H1 (cell line): ENCODE data around the gene LPP. TPM values are rescaled to one million over a fixed set of nuclear protein-coding genes. Genes with fewer than 3 reads are reported as not detected.

ENCODE experiments used
- CTCF ChIA-PET: fragments of 300-600 bp; sonication (Branson Sonifier 250); formaldehyde crosslinking; loops from one replicate; lab custom pipeline; 2021; ENCODE audit not compliant: partially characterized antibody; lab: Charles Lee
- POLR2A ChIA-PET: fragments of 300-600 bp; sonication (Branson Sonifier 250); formaldehyde crosslinking; loops from one replicate; lab custom pipeline; 2021; ENCODE audit warnings: inconsistent platforms; ENCODE audit not compliant: partially characterized antibody; lab: Charles Lee
- DNase-seq, 2 experiments: peaks; one replicate each; pipeline versions ENCODE4 v3.0.0 to v3.0.0-alpha.2; 2010 to 2022; ENCODE audit warnings: low spot score in 2 of 2, low read depth in 1 of 2, mixed read lengths in 1 of 2
- FAIRE-seq: peaks from 2 replicates; lab custom pipeline; 2011; peaks lifted over from hg19 to GRCh38; lab: Jason Lieb, UNC
- H2AFZ ChIP-seq: 2 replicates; pipeline ENCODE4 v1.8.1; 2012; ENCODE audit warnings: low read length, inconsistent platforms
- H2AK5ac ChIP-seq: 2 replicates; pipeline ENCODE4 v1.6.1; 2013; ENCODE audit warnings: low read depth, low read length
- H2BK120ac ChIP-seq: replicated peaks from 2 replicates; pipeline ENCODE3; 2013; ENCODE audit warnings: low read depth, low read length, inconsistent platforms
- H2BK12ac ChIP-seq: 2 replicates; pipeline ENCODE4 v1.6.1; 2013; ENCODE audit warnings: low read depth, low read length
- H2BK15ac ChIP-seq: 2 replicates; pipeline ENCODE4 v1.6.1; 2013; ENCODE audit warnings: low read length
- H2BK20ac ChIP-seq: 2 replicates; pipeline ENCODE4 v1.6.1; 2013; ENCODE audit warnings: low read length
- H2BK5ac ChIP-seq: 2 replicates; pipeline ENCODE4 v1.6.1; 2013; ENCODE audit warnings: low read depth, low read length
- H3K14ac ChIP-seq: 2 replicates; pipeline ENCODE4 v1.6.1; 2013; ENCODE audit warnings: inconsistent platforms; ENCODE audit not compliant: insufficient read length
- H3K18ac ChIP-seq: 2 replicates; pipeline ENCODE4 v1.6.1; 2013; ENCODE audit warnings: low read length; ENCODE audit errors: extremely low read depth
- H3K23ac ChIP-seq: 2 replicates; pipeline ENCODE4 v1.6.1; 2013; ENCODE audit warnings: inconsistent platforms; ENCODE audit not compliant: insufficient read length
- H3K23me2 ChIP-seq: 2 replicates; pipeline ENCODE4 v1.6.1; 2013; ENCODE audit warnings: low read depth, low read length
- H3K27ac ChIP-seq: 2 replicates; pipeline ENCODE4 v1.6.1; 2011; ENCODE audit warnings: low read depth, low read length, inconsistent platforms
- H3K27me3 ChIP-seq, 4 experiments: replicated peaks in 1 of 4; 1 replicate in 1 of 4; 2 replicates in 3 of 4; pipeline versions ENCODE4 v1.6.1 to v1.8.1; 2011 to 2013; ENCODE audit warnings: low read length in 3 of 4, mild to moderate bottlenecking in 3 of 4, inconsistent platforms in 2 of 4, mixed read lengths in 2 of 4, moderate library complexity in 1 of 4; ENCODE audit not compliant: control insufficient read depth in 3 of 4, insufficient read depth in 3 of 4; ENCODE audit errors: extremely low read depth in 1 of 4
- H3K36me3 ChIP-seq, 4 experiments: 2 replicates each; pipeline versions ENCODE4 v1.6.1 to v1.8.1; 2011 to 2013; ENCODE audit warnings: mild to moderate bottlenecking in 4 of 4, low read length in 3 of 4, moderate library complexity in 2 of 4, control low read depth in 1 of 4, inconsistent platforms in 1 of 4; ENCODE audit not compliant: insufficient read depth in 4 of 4, control insufficient read depth in 2 of 4
- H3K4ac ChIP-seq: replicated peaks from 2 replicates; pipeline ENCODE3; 2013; ENCODE audit warnings: low read length, low read depth, mixed read lengths, inconsistent platforms; ENCODE audit not compliant: insufficient read length
- H3K4me1 ChIP-seq, 4 experiments: replicated peaks in 1 of 4; 1 replicate in 1 of 4; 2 replicates in 3 of 4; pipeline versions ENCODE4 v1.6.1 to v1.8.1; 2011 to 2013; ENCODE audit warnings: low read length in 3 of 4, inconsistent platforms in 2 of 4, mixed read lengths in 1 of 4; ENCODE audit not compliant: insufficient read depth in 4 of 4, control insufficient read depth in 3 of 4
- H3K4me2 ChIP-seq, 2 experiments: 2 replicates each; pipeline versions ENCODE4 v1.6.1 to v1.8.1; 2011 to 2013; ENCODE audit warnings: low read depth in 2 of 2, low read length in 2 of 2, control low read depth in 1 of 2, inconsistent platforms in 1 of 2, mild to moderate bottlenecking in 1 of 2; ENCODE audit not compliant: insufficient read depth in 1 of 2
- H3K4me3 ChIP-seq, 4 experiments: fragments of 200-600, 300-600 bp in 1 of 4; sonication (generic), shearing (Covaris generic), sonication (Bioruptor Twin) in 1 of 4; 2 replicates each; pipeline versions ENCODE4 v1.5.1 to v1.8.1; 2011 to 2016; ENCODE audit warnings: low read length in 4 of 4, low read depth in 3 of 4, control low read depth in 2 of 4, inconsistent platforms in 2 of 4, mild to moderate bottlenecking in 2 of 4, mixed read lengths in 1 of 4, moderate library complexity in 1 of 4; ENCODE audit not compliant: insufficient read depth in 2 of 4; ENCODE audit errors: extremely low read depth in 1 of 4
- H3K56ac ChIP-seq: replicated peaks from 2 replicates; pipeline ENCODE3; 2013; ENCODE audit warnings: low read depth, mild to moderate bottlenecking, mixed read lengths, low read length, inconsistent platforms; ENCODE audit not compliant: insufficient read length
- H3K79me1 ChIP-seq: 2 replicates; pipeline ENCODE4 v1.6.1; 2013; ENCODE audit warnings: low read depth, low read length, control low read depth
- H3K79me2 ChIP-seq, 2 experiments: 2 replicates each; pipeline versions ENCODE4 v1.6.1 to v1.8.1; 2012 to 2013; ENCODE audit warnings: low read length in 2 of 2, mild to moderate bottlenecking in 2 of 2, inconsistent platforms in 1 of 2; ENCODE audit not compliant: insufficient read depth in 2 of 2, control insufficient read depth in 1 of 2
- H3K9ac ChIP-seq, 4 experiments: replicated peaks in 1 of 4; 1 replicate in 1 of 4; 2 replicates in 3 of 4; pipeline versions ENCODE4 v1.6.1 to v1.8.1; 2011 to 2013; ENCODE audit warnings: low read depth in 3 of 4, low read length in 3 of 4, control low read depth in 2 of 4, mild to moderate bottlenecking in 2 of 4, moderate library complexity in 2 of 4, inconsistent platforms in 1 of 4; ENCODE audit errors: extremely low read depth in 1 of 4
- H3K9me3 ChIP-seq, 2 experiments: 2 replicates each; pipeline versions ENCODE4 v1.6.1 to v1.8.1; 2012 to 2013; ENCODE audit warnings: mild to moderate bottlenecking in 2 of 2, moderate library complexity in 2 of 2, control low read depth in 1 of 2, inconsistent platforms in 1 of 2, low read depth in 1 of 2, low read length in 1 of 2, mixed read lengths in 1 of 2; ENCODE audit not compliant: insufficient read depth in 2 of 2
- H4K20me1 ChIP-seq, 2 experiments: replicated peaks in 1 of 2; 2 replicates each; pipeline versions ENCODE3 to v1.8.1; 2011 to 2013; ENCODE audit warnings: inconsistent platforms in 2 of 2, low read length in 2 of 2, mild to moderate bottlenecking in 1 of 2; ENCODE audit not compliant: insufficient read depth in 2 of 2, control insufficient read depth in 1 of 2
- H4K5ac ChIP-seq: 2 replicates; pipeline ENCODE4 v1.6.1; 2013; ENCODE audit warnings: low read length, low read depth, mixed read lengths, inconsistent platforms; ENCODE audit not compliant: insufficient read length
- H4K8ac ChIP-seq: 2 replicates; pipeline ENCODE4 v1.8.0; 2013; ENCODE audit warnings: mild to moderate bottlenecking, moderate library complexity, low read length, inconsistent platforms; ENCODE audit not compliant: insufficient read depth; ENCODE audit errors: extremely low read depth
- H4K91ac ChIP-seq: replicated peaks from 2 replicates; pipeline ENCODE3; 2013; ENCODE audit warnings: low read length, mixed read lengths, inconsistent platforms; ENCODE audit not compliant: insufficient read length
- RNF2 ChIP-seq: fragments of 200-900, 300-1000 bp; sonication (generic); IDR thresholded peaks from 2 replicates; pipeline ENCODE4 v1.7.1; 2016; ENCODE audit warnings: borderline replicate concordance, low read depth, mild to moderate bottlenecking, antibody characterized with exemption, low read length; ENCODE audit not compliant: poor library complexity, severe bottlenecking; ENCODE audit errors: missing control alignments
- WGBS, 2 experiments: shearing (Covaris generic) in 1 of 2; methylation state at CpG; one replicate each; pipeline versions ENCODE4 v1.1.6 to v1.1.7; 2013 to 2015; ENCODE audit warnings: low lambda C conversion rate in 2 of 2, mixed read lengths in 2 of 2, inconsistent platforms in 1 of 2, low coverage in 1 of 2, missing lambda C conversion rate in 1 of 2; ENCODE audit not compliant: insufficient replicate concordance in 2 of 2, insufficient coverage in 1 of 2, insufficient read length in 1 of 2; ENCODE audit errors: extremely low coverage in 1 of 2, missing lambda C conversion rate in 1 of 2; 5-methylcytosine and 5-hydroxymethylcytosine counted together
- polyA plus RNA-seq, 7 experiments: library from polyadenylated mRNA; depleted of rRNA in 3 of 7; stranded (reverse) in 5 of 7; unstranded in 2 of 7; fragments of >200 nt in 5 of 7; fragments of 200-250 nt in 2 of 7; gene quantifications; 1 replicate in 5 of 7; 2 replicates in 1 of 7; 4 replicates in 1 of 7; pipeline versions ENCODE4 v1.2.1 to v1.2.3, GENCODE V29; 2011 to 2013; ENCODE audit warnings: missing spikeins in 2 of 7, mixed read lengths in 2 of 7
- total RNA-seq: library from RNA; stranded (reverse); fragmentation: NEBNext Ultra II Directional; extraction: Animal tissue kit (Norgen Biotek cat#: 25700); gene quantifications from 2 replicates; pipeline ENCODE4 v1.2.1, GENCODE V29; 2021

LPP gene
- total and polyA plus RNA-seq, 2 of the 8 experiments (the other 6 are each of a cell fraction or from before 2014, with no cell fraction given), result 10.0 to 53.3 TPM

GRCh38 chr3:188869628-188870027 is 715.7 kb downstream of the LPP start:
- no peak for FAIRE-seq

More at GRCh38 chr3:188869628-188870027, 715.7 kb downstream of the LPP start:
- H2BK20ac ChIP-seq, result no peak overlapping the region
- no peak overlapping the region for H2AK5ac ChIP-seq
- H2BK5ac ChIP-seq, result no peak overlapping the region
- H4K8ac ChIP-seq, result no peak overlapping the region
- H3K4me3 ChIP-seq, result no peak overlapping the region
- H3K56ac ChIP-seq, result no peak overlapping the region
- no peak overlapping the region for H3K4ac ChIP-seq
- no peaks in the 10 kb centered on the region for H4K20me1 ChIP-seq
- no peaks in the 10 kb centered on the region for H3K79me1 ChIP-seq
- H3K18ac ChIP-seq, result no peak overlapping the region
- H3K27me3 ChIP-seq, result no peaks in the 10 kb centered on the region
- H2AFZ ChIP-seq, result no peak overlapping the region
- TF ChIP-seq RNF2, result no peak
- H3K4me2 ChIP-seq, result no peak overlapping the region
- ChIA-PET CTCF (no interaction called here), POLR2A (no interaction called here)
- H3K14ac ChIP-seq, result no peak overlapping the region
- H3K36me3 ChIP-seq, result no peaks in the 10 kb centered on the region
- H2BK15ac ChIP-seq, result no peak overlapping the region
- H3K9me3 ChIP-seq, result no peaks in the 10 kb centered on the region
- H3K23ac ChIP-seq, result no peak overlapping the region
- H2BK120ac ChIP-seq, result no peak overlapping the region
- no peak overlapping the region for H4K5ac ChIP-seq
- 80% methylated on average over 3 of the region's 3 CpGs; no CpG with 5 or more reads in 1 of the 2 experiments for WGBS, 2 experiments
- no peak overlapping the region for H2BK12ac ChIP-seq
- no peaks in the 10 kb centered on the region for H3K4me1 ChIP-seq
- no peaks in the 10 kb centered on the region for H3K79me2 ChIP-seq
- H3K9ac ChIP-seq, result no peak overlapping the region
- no peak overlapping the region for H3K27ac ChIP-seq
- H3K23me2 ChIP-seq, result no peaks in the 10 kb centered on the region
- no peak overlapping the region for H4K91ac ChIP-seq
- no peak for DNase-seq
